ENCODE results near the gene KCNMB2.

Gene KCNMB2

DNA sequence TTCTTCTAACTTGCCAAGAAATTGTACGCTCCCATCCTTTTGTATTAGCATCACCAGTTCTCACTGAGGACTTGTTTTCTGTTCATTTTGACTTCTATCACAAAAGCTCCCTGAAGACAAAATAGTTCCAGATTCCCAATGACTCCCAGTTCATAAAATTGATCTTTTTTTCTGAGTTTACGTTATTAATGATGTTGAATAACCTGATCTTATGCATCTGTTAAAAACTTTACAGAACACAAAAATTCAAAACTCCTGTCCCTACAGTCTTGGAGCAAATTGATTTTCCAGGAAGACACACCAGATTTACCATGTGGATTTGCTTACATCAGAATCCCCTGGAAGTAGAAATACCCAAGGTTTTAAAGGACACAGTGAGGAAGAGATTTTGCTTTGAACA is 8.3 kb upstream of the KCNMB2 start:
- ATAC-seq (ENCODE audit: insufficient read depth, low read depth) (no peak), DNase-seq (no peak)
- Histone ChIP-seq H2AFZ (ENCODE audit: low read depth, low read length) (no peak overlapping the region), H3K4me3 (ENCODE audit: low read depth in 1 of 2, low read length in 2 of 2) (no peak overlapping the region), H3K9ac (ENCODE audit: low read depth, low read length) (no peak overlapping the region), H3K36me3 (ENCODE audit: insufficient read depth, low read length) (no peaks in the 10 kb centered on the region), H3K79me2 (ENCODE audit: insufficient read depth, low read length) (no peaks in the 10 kb centered on the region), H3K4me1 (ENCODE audit: insufficient read depth, low read length) (no peaks in the 10 kb centered on the region), H3K27me3 (ENCODE audit: insufficient read depth, low read length, poor library complexity) (no peaks in the 10 kb centered on the region), H4K20me1 (ENCODE audit: insufficient read depth, low read length) (no peaks in the 10 kb centered on the region), H3K27ac (ENCODE audit: low read length) (no peak overlapping the region), H3K9me3 (ENCODE audit: insufficient read depth, low read length, severe bottlenecking) (no peaks in the 10 kb centered on the region), H3K4me2 (ENCODE audit: insufficient read depth, low read length) (no peak overlapping the region)
- TF ChIP-seq, protein P1, sequence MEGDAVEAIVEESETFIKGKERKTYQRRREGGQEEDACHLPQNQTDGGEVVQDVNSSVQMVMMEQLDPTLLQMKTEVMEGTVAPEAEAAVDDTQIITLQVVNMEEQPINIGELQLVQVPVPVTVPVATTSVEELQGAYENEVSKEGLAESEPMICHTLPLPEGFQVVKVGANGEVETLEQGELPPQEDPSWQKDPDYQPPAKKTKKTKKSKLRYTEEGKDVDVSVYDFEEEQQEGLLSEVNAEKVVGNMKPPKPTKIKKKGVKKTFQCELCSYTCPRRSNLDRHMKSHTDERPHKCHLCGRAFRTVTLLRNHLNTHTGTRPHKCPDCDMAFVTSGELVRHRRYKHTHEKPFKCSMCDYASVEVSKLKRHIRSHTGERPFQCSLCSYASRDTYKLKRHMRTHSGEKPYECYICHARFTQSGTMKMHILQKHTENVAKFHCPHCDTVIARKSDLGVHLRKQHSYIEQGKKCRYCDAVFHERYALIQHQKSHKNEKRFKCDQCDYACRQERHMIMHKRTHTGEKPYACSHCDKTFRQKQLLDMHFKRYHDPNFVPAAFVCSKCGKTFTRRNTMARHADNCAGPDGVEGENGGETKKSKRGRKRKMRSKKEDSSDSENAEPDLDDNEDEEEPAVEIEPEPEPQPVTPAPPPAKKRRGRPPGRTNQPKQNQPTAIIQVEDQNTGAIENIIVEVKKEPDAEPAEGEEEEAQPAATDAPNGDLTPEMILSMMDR (IDR thresholded peaks at IDR 0.05; ENCODE audit: borderline replicate concordance, extremely low read depth, low read length, poor library complexity, severe bottlenecking): no peak
- no peak for TF ChIP-seq EZH2 (IDR thresholded peaks at IDR 0.05; ENCODE audit: borderline replicate concordance, low read depth, low read length, severe bottlenecking)

DNA sequence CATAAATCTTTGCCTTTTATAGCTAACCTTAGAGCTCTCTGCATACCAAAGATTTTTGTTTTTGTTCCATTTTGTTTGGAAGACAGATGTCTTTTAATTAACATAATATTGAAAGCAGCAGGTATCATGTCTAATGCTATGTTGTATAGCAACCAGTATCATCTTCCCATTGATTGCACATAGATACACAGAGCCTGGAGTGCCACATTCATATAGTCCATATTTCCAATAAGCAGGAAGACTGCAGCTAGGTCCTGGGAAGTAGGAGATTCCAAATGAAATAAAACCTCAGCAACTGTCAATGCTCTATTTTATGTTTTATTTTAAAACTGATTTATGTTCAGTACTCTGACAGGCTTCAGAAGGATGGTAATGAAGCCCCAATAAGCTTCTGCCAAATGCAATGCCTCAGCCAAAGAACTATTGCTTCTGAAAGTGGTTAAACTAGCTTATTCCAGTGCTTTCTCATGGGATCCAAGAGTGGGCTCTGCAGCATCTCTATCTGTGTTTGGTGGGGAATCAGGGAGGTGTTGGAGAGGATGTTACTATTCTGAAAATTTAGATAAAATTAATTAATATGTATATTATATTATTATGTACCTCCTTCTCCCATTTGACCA is 6.5 kb upstream of the KCNMB2 start:
- H2AFZ ChIP-seq (ENCODE audit: low read depth, low read length): no peak overlapping the region
- no peak overlapping the region for H3K27ac ChIP-seq (ENCODE audit: low read length)
- H3K4me1 ChIP-seq (ENCODE audit: insufficient read depth, low read length): no peaks in the 10 kb centered on the region
- DNase-seq: no peak
- H3K4me3 ChIP-seq (ENCODE audit: low read depth in 1 of 2, low read length in 2 of 2): no peak overlapping the region
- no peak overlapping the region for H3K9ac ChIP-seq (ENCODE audit: low read depth, low read length)
- no peaks in the 10 kb centered on the region for H3K36me3 ChIP-seq (ENCODE audit: insufficient read depth, low read length)
- no peaks in the 10 kb centered on the region for H4K20me1 ChIP-seq (ENCODE audit: insufficient read depth, low read length)
- no peaks in the 10 kb centered on the region for H3K9me3 ChIP-seq (ENCODE audit: insufficient read depth, low read length, severe bottlenecking)
- H3K4me2 ChIP-seq (ENCODE audit: insufficient read depth, low read length): no peak overlapping the region
- H3K27me3 ChIP-seq (ENCODE audit: insufficient read depth, low read length, poor library complexity): no peaks in the 10 kb centered on the region
- no peak for ATAC-seq (ENCODE audit: insufficient read depth, low read depth)
- H3K79me2 ChIP-seq (ENCODE audit: insufficient read depth, low read length): no peaks in the 10 kb centered on the region
- TF ChIP-seq, protein P1 (IDR thresholded peaks at IDR 0.05; ENCODE audit: borderline replicate concordance, extremely low read depth, low read length, poor library complexity, severe bottlenecking): no peak
- TF ChIP-seq EZH2 (IDR thresholded peaks at IDR 0.05; ENCODE audit: borderline replicate concordance, low read depth, low read length, severe bottlenecking): no peak

DNA sequence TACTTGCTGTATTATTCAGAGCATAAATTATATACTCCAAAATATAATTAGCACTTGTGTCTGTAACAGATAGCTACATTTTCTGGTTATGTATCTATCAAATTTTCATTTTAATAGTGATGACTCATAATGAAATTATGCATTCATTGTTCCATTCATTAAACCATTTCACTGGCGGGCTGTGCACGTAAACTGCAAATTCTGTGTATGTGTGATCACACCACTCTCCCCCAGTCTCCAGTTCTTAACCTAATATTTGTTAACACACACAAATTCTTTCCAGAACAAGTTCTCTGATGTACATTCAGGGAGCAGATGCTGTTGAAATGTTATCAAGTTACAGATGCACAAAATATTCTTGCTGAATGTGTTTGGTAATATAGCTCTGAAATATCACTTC is 3.8 kb upstream of the KCNMB2 start:
- Histone ChIP-seq H3K9me3 (ENCODE audit: insufficient read depth, low read length, severe bottlenecking) (no peaks in the 10 kb centered on the region), H4K20me1 (ENCODE audit: insufficient read depth, low read length) (no peaks in the 10 kb centered on the region), H3K4me1 (ENCODE audit: insufficient read depth, low read length) (no peaks in the 10 kb centered on the region), H3K9ac (ENCODE audit: low read depth, low read length) (no peak overlapping the region), H3K27ac (ENCODE audit: low read length) (no peak overlapping the region), H3K4me2 (ENCODE audit: insufficient read depth, low read length) (no peak overlapping the region), H3K4me3 (ENCODE audit: low read depth in 1 of 2, low read length in 2 of 2) (no peak overlapping the region), H2AFZ (ENCODE audit: low read depth, low read length) (no peak overlapping the region), H3K36me3 (ENCODE audit: insufficient read depth, low read length) (no peaks in the 10 kb centered on the region), H3K79me2 (ENCODE audit: insufficient read depth, low read length) (no peaks in the 10 kb centered on the region), H3K27me3 (ENCODE audit: insufficient read depth, low read length, poor library complexity) (peaks cover 7% of the 10 kb centered on the region)
- ATAC-seq (ENCODE audit: insufficient read depth, low read depth) (no peak), DNase-seq (no peak)
- TF ChIP-seq EZH2 (IDR thresholded peaks at IDR 0.05; ENCODE audit: borderline replicate concordance, low read depth, low read length, severe bottlenecking): no peak
- TF ChIP-seq, protein P1 (IDR thresholded peaks at IDR 0.05; ENCODE audit: borderline replicate concordance, extremely low read depth, low read length, poor library complexity, severe bottlenecking): no peak

Measured in DND-41 (cell line).